B cell (primary cell): Measurements from ENCODE around the gene DGKB. TPM values are rescaled to one million over a fixed set of nuclear protein-coding genes. Genes with fewer than 3 reads are reported as not detected.

Experiments
- ATAC-seq: fragments of 200-7000 bp; cut with Tn5 transposase; one replicate; pipeline ENCODE4 v1.10.0; 2021; ENCODE audit warnings: low read depth, mild to moderate bottlenecking, moderate number of reproducible peaks, moderate library complexity
- CTCF ChIA-PET: fragments of 350-600 bp; sonication (Branson Sonifier 250); formaldehyde crosslinking; loops from one replicate; lab custom pipeline; 2021; ENCODE audit warnings: antibody characterized with exemption, inconsistent platforms; lab: Charles Lee
- POLR2A ChIA-PET: fragments of 350-600 bp; sonication (Branson Sonifier 250); formaldehyde crosslinking; loops from one replicate; lab custom pipeline; 2021; ENCODE audit warnings: antibody characterized with exemption; lab: Charles Lee
- DNase-seq: peaks from one replicate; pipeline ENCODE4 v3.0.0; 2013
- H2AFZ ChIP-seq: 2 replicates; pipeline ENCODE4 v1.6.1; 2012; ENCODE audit warnings: mild to moderate bottlenecking, low read depth, low read length; ENCODE audit not compliant: insufficient read depth, poor library complexity, severe bottlenecking
- H3K27ac ChIP-seq, 2 donors: 1 replicate in 1 of 2; 2 replicates in 1 of 2; pipeline ENCODE4 v1.5.1; 2012 to 2013; ENCODE audit warnings: low read length in 2 of 2, mild to moderate bottlenecking in 2 of 2, moderate library complexity in 1 of 2
- H3K27me3 ChIP-seq, 4 experiments: fragments of 200-600 bp in 1 of 4; sonication (generic) in 1 of 4; replicated peaks in 1 of 4; 1 replicate in 2 of 4; 2 replicates in 2 of 4; pipeline versions ENCODE4 v1.6.1 to v1.7.0; 2013 to 2016; ENCODE audit warnings: low read length in 3 of 4, mild to moderate bottlenecking in 2 of 4, mixed read lengths in 1 of 4, moderate library complexity in 1 of 4; ENCODE audit not compliant: insufficient read depth in 4 of 4, control insufficient read depth in 3 of 4; ENCODE audit errors: control extremely low read depth in 1 of 4
- H3K36me3 ChIP-seq, 2 experiments: replicated peaks in 1 of 2; 1 replicate in 1 of 2; 2 replicates in 1 of 2; pipeline versions ENCODE4 v1.6.1 to v1.7.1; 2013; ENCODE audit warnings: low read length in 1 of 2; ENCODE audit not compliant: insufficient read depth in 2 of 2, control insufficient read depth in 1 of 2; ENCODE audit errors: control extremely low read depth in 1 of 2, extremely low read depth in 1 of 2
- H3K4me1 ChIP-seq, 2 donors: fragments of 200-600 bp in 1 of 2; sonication (generic) in 1 of 2; 1 replicate in 1 of 2; 2 replicates in 1 of 2; pipeline versions ENCODE4 v1.5.1 to v1.6.1; 2013 to 2017; ENCODE audit warnings: low read length in 2 of 2; ENCODE audit not compliant: control insufficient read depth in 2 of 2, insufficient read depth in 2 of 2
- H3K4me2 ChIP-seq: replicated peaks from 2 replicates; pipeline ENCODE3; 2012; ENCODE audit warnings: mild to moderate bottlenecking, low read depth, low read length; ENCODE audit not compliant: poor library complexity, severe bottlenecking
- H3K4me3 ChIP-seq, 5 experiments: fragments of 200-600 bp in 1 of 5; sonication (generic) in 1 of 5; 1 replicate in 3 of 5; 2 replicates in 2 of 5; pipeline versions ENCODE4 v1.5.1 to v1.7.0; 2011 to 2016; ENCODE audit warnings: low read length in 4 of 5, mild to moderate bottlenecking in 4 of 5, low read depth in 2 of 5, control low read depth in 1 of 5, moderate library complexity in 1 of 5; ENCODE audit not compliant: insufficient read depth in 1 of 5; ENCODE audit errors: control extremely low read depth in 1 of 5, extremely low read depth in 1 of 5
- H3K79me2 ChIP-seq: fragments of 200-600 bp; sonication (generic); one replicate; pipeline ENCODE4 v1.6.0; 2016; ENCODE audit warnings: low read length; ENCODE audit not compliant: control insufficient read depth, insufficient read depth
- H3K9ac ChIP-seq: fragments of 200-600 bp; sonication (generic); 2 replicates; pipeline ENCODE4 v1.6.1; 2017; ENCODE audit warnings: mild to moderate bottlenecking, low read length, moderate library complexity
- H3K9me3 ChIP-seq, 3 donors: one replicate each; pipeline versions ENCODE4 v1.6.1 to v1.7.1; 2013; ENCODE audit warnings: low read length in 2 of 3; ENCODE audit not compliant: control insufficient read depth in 2 of 3, insufficient read depth in 1 of 3; ENCODE audit errors: control extremely low read depth in 1 of 3
- H4K20me1 ChIP-seq: 2 replicates; pipeline ENCODE4 v1.6.0; 2012; ENCODE audit warnings: mild to moderate bottlenecking, low read length; ENCODE audit not compliant: insufficient read depth, control insufficient read depth, poor library complexity, severe bottlenecking
- H3K27ac Mint-ChIP-seq: one replicate; pipeline ENCODE4 v1.8.0; 2021; ENCODE audit warnings: mixed read lengths
- H3K27me3 Mint-ChIP-seq: one replicate; pipeline ENCODE4 v1.8.0; 2021; ENCODE audit warnings: mixed read lengths
- H3K4me1 Mint-ChIP-seq: one replicate; pipeline ENCODE4 v1.8.0; 2021; ENCODE audit warnings: mixed read lengths
- H3K4me3 Mint-ChIP-seq: one replicate; pipeline ENCODE4 v1.8.0; 2021; ENCODE audit warnings: mixed read lengths
- H3K9me3 Mint-ChIP-seq: one replicate; pipeline ENCODE4 v1.8.0; 2022; ENCODE audit warnings: mixed read lengths; ENCODE audit not compliant: insufficient read depth
- EZH2 ChIP-seq: IDR thresholded peaks from 2 replicates; pipeline ENCODE4 v1.6.1; 2012; ENCODE audit warnings: borderline replicate concordance, low read depth, mild to moderate bottlenecking, moderate library complexity, low read length; ENCODE audit not compliant: insufficient read depth, poor library complexity, severe bottlenecking
- WGBS: methylation state at CpG from one replicate; pipeline ENCODE4 v1.1.5; 2013; ENCODE audit warnings: missing lambda C conversion rate; ENCODE audit not compliant: insufficient coverage; 5-methylcytosine and 5-hydroxymethylcytosine counted together
- intact Hi-C: fragments of 100-400 bp; cut with micrococcal nuclease; formaldehyde crosslinking; loops from one replicate; pipeline ENCODE4 v1.10.0; 2022
- polyA plus RNA-seq: library from polyadenylated mRNA; depleted of rRNA; stranded (reverse); fragments of >200 nt; gene quantifications from 2 replicates; pipeline ENCODE4 v1.2.3, GENCODE V29; 2012
- total RNA-seq, 2 donors: library from RNA; stranded (reverse); fragments of 120-200 nt in 1 of 2; gene quantifications; 1 replicate in 1 of 2; 2 replicates in 1 of 2; pipeline versions ENCODE4 v1.2.3 to v1.2.4, GENCODE V29; 2013 to 2022
- TF ChIP-seq, protein P1 (sequence below): fragments of 200-600 bp; IDR thresholded peaks from one replicate; pipeline ENCODE4 v1.8.0; 2022; ENCODE audit warnings: antibody characterized with exemption, mild to moderate bottlenecking

Gene DGKB
- total and polyA plus RNA-seq, 2 donors (not counting 1 experiment from before 2014, with no cell fraction given): not detected

- no peak overlapping the region for H3K4me2 ChIP-seq
- H3K36me3 ChIP-seq: no peaks in the 10 kb centered on the region
- ATAC-seq: no peak
- POLR2A ChIA-PET: no interaction called here
- WGBS: no CpG with 5 or more reads among the region's 4 CpGs
- H3K4me3 ChIP-seq: no peak overlapping the region
- Mint-ChIP-seq H3K27me3 (no peaks in the 10 kb centered on the region), H3K4me1 (no peaks in the 10 kb centered on the region), H3K4me3 (no peak overlapping the region), H3K9me3 (no peaks in the 10 kb centered on the region), H3K27ac (no peak overlapping the region)
- TF ChIP-seq EZH2: no peak
- TF ChIP-seq, protein P1, sequence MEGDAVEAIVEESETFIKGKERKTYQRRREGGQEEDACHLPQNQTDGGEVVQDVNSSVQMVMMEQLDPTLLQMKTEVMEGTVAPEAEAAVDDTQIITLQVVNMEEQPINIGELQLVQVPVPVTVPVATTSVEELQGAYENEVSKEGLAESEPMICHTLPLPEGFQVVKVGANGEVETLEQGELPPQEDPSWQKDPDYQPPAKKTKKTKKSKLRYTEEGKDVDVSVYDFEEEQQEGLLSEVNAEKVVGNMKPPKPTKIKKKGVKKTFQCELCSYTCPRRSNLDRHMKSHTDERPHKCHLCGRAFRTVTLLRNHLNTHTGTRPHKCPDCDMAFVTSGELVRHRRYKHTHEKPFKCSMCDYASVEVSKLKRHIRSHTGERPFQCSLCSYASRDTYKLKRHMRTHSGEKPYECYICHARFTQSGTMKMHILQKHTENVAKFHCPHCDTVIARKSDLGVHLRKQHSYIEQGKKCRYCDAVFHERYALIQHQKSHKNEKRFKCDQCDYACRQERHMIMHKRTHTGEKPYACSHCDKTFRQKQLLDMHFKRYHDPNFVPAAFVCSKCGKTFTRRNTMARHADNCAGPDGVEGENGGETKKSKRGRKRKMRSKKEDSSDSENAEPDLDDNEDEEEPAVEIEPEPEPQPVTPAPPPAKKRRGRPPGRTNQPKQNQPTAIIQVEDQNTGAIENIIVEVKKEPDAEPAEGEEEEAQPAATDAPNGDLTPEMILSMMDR: no peak
- H3K9ac ChIP-seq: no peak overlapping the region
- DNase-seq: no peak
- H3K27ac ChIP-seq: no peak overlapping the region
- H3K9me3 ChIP-seq: no peaks in the 10 kb centered on the region
- no peak overlapping the region for H2AFZ ChIP-seq
- H3K27me3 ChIP-seq: no peaks in the 10 kb centered on the region
- CTCF ChIA-PET: no interaction called here
- no peaks in the 10 kb centered on the region for H3K4me1 ChIP-seq
- no peaks in the 10 kb centered on the region for H3K79me2 ChIP-seq
- no peaks in the 10 kb centered on the region for H4K20me1 ChIP-seq
- intact Hi-C loops: no loop called here
Measured at GRCh38 chr7:14635955-14636354, 266.6 kb downstream of the DGKB start.

DNA sequence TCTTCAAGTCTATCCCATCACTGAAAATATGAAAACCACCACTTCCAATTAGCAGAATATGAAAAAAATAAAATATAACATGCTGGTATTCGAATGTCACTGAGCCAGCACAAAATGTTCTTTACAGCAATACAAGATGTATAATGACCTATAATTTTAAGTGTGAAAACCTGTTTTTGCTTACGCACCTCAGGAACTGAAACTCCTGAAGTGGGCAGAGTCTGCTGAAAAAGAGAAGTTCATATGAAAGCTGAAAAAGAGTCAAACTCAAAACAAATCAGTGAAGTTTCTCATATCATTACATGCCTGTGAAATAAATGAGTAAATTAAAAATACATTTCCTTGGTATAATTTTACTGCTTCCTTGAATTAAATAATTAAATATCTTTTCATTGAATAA is 272.5 kb downstream of the DGKB start:
- Mint-ChIP-seq H3K9me3 (no peaks in the 10 kb centered on the region), H3K27me3 (no peaks in the 10 kb centered on the region), H3K4me1 (no peaks in the 10 kb centered on the region), H3K27ac (no peak overlapping the region), H3K4me3 (no peak overlapping the region)
- Histone ChIP-seq H3K9me3 (no peaks in the 10 kb centered on the region), H3K4me1 (no peaks in the 10 kb centered on the region), H3K4me3 (no peak overlapping the region), H3K27ac (no peak overlapping the region), H3K79me2 (no peaks in the 10 kb centered on the region), H3K4me2 (no peak overlapping the region), H3K27me3 (no peaks in the 10 kb centered on the region), H3K9ac (no peak overlapping the region), H2AFZ (no peak overlapping the region), H3K36me3 (no peaks in the 10 kb centered on the region), H4K20me1 (no peaks in the 10 kb centered on the region)
- ChIA-PET POLR2A (no interaction called here), CTCF (no interaction called here)
- ATAC-seq (no peak), DNase-seq (no peak)
- TF ChIP-seq, protein P1: no peak
- no peak for TF ChIP-seq EZH2
- intact Hi-C loops: no loop called here
- WGBS: no CpG with 5 or more reads among the region's 2 CpGs
